Esophagus squamous epithelium (tissue), 4 donors: ENCODE measurements around the gene CDC42BPG.

Experiments
- POLR2A ChIP-seq, 4 donors: fragments of 450-650 bp; IDR thresholded peaks; one replicate each; pipeline ENCODE4 v1.6.1; 2017; ENCODE audit warnings: antibody characterized with exemption in 4 of 4, mild to moderate bottlenecking in 4 of 4, moderate library complexity in 3 of 4
- TF ChIP-seq, protein P1 (sequence below), 6 experiments: fragments of 450-650 bp in 4 of 6; fragments of 200-600 bp in 2 of 6; sonication (generic) in 2 of 6; IDR thresholded peaks; one replicate each; pipeline ENCODE4 v1.5.1; 2016 to 2019; ENCODE audit warnings: antibody characterized with exemption in 6 of 6, mild to moderate bottlenecking in 4 of 6, moderate library complexity in 4 of 6

DNA sequence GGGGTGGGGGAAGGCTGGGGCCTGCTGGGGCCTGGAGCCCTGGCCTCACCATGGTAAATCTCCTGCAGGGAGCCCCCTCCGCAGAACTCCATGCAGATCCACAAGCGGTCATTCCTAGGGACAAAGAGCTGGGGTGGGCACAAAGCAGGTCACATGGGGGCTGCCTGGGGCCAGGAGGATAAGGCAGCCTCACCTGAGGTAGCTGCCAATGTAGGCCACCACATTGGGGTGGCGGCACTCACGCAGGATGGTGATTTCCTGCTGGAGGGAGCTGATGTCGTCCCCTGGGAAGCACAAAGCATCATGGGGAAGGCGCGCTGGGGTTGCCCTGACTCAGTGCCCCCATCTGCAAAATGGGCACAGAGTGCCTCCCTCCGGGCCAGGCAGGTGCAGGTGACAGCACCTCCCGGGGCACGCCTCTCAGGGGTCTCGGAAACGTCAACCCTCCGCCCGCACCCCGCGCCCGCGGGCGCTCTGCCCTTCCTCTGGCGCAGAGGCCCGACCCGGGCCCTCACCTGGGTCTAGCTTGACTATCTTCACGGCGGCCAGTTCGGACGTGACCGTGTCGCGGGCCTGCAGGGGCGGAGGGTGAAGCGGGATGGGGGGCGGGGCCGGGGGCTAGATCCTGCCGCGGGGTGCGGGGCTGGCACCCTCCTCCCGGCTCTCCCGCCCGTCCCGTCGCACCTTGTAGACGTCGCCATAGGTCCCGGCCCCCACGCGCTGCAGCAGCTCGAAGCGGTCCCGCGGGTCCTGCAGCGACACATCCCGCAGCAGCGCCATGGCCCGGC is 41.9 kb downstream of the CDC42BPG start:
- TF ChIP-seq, protein P1, sequence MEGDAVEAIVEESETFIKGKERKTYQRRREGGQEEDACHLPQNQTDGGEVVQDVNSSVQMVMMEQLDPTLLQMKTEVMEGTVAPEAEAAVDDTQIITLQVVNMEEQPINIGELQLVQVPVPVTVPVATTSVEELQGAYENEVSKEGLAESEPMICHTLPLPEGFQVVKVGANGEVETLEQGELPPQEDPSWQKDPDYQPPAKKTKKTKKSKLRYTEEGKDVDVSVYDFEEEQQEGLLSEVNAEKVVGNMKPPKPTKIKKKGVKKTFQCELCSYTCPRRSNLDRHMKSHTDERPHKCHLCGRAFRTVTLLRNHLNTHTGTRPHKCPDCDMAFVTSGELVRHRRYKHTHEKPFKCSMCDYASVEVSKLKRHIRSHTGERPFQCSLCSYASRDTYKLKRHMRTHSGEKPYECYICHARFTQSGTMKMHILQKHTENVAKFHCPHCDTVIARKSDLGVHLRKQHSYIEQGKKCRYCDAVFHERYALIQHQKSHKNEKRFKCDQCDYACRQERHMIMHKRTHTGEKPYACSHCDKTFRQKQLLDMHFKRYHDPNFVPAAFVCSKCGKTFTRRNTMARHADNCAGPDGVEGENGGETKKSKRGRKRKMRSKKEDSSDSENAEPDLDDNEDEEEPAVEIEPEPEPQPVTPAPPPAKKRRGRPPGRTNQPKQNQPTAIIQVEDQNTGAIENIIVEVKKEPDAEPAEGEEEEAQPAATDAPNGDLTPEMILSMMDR (IDR thresholded peaks at IDR 0.05), result no peak
- peak in 1 of 4 donors; percentile 16 for TF ChIP-seq POLR2A (IDR thresholded peaks at IDR 0.05)
